GM18499 (cell line): Measurements from ENCODE around the gene OTOA.
"Not testable (repeated sequence)": the region's sequence is repeated elsewhere in the genome, so short reads cannot be mapped to it uniquely, and the experiment has no call there.

Experiments used
- ATAC-seq: cut with Tn5 transposase; IDR thresholded peaks from one replicate; pipeline ENCODE4 v1.9.1; 2021; ENCODE audit warnings: moderate number of reproducible peaks; ENCODE audit not compliant: insufficient read depth, unreplicated experiment

The OTOA gene

DNA sequence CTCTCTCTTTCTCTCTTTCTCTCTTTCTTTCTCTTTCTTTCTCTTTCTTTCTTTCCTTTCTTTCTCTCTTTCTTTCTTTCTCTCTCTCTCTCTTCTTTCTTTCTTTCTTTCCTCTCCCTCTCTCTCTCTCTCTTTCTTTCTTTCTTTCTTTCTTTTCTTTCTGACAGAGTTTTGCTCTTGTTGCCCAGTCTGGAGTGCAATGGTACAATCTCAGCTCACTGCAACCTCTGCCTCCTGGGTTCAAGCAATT is 50.5 kb downstream of the OTOA start:
- ATAC-seq = not testable (repeated sequence)

DNA sequence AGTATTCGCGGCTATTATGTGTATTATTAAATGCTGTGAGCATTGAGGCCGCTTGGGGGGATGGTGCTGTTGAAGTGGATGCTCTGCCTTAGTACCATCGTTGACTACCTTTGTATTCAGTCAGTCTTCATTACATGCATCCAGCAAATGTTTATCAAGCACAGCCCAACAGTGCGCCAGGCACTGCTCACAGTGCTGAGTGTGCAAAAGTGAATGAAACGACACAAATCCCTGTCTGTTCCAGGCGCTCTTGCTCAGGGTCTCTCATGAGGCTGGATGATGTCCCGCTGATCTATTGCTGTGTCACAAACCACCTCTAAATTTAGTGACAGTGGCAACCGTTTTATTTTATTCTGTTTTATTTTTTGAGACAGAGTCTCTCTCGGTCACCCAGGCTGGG is 53.8 kb downstream of the OTOA start:
- ATAC-seq = no peak

GRCh38 chr16:21719283-21719682 is 55.5 kb downstream of the OTOA start:
- ATAC-seq = no peak

DNA sequence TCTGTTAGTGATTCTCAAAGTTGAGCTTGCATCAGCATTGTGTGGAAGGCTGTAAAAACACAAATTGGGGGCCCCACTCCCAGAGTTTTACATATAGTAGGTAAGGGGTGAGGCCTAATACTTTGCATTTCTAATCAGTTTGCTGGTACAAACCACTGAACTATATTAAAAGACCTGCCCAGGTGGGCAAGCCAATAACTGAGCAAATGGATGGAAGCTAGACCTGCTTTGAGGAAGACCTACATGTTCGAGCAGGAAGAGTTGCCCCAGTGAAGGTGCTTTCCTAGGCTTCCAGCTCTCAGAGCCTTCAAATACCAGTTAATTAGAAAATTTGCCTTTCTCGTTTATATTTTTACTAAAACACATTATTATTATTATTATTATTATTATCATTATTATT is 56.8 kb downstream of the OTOA start:
- no peak for ATAC-seq

DNA sequence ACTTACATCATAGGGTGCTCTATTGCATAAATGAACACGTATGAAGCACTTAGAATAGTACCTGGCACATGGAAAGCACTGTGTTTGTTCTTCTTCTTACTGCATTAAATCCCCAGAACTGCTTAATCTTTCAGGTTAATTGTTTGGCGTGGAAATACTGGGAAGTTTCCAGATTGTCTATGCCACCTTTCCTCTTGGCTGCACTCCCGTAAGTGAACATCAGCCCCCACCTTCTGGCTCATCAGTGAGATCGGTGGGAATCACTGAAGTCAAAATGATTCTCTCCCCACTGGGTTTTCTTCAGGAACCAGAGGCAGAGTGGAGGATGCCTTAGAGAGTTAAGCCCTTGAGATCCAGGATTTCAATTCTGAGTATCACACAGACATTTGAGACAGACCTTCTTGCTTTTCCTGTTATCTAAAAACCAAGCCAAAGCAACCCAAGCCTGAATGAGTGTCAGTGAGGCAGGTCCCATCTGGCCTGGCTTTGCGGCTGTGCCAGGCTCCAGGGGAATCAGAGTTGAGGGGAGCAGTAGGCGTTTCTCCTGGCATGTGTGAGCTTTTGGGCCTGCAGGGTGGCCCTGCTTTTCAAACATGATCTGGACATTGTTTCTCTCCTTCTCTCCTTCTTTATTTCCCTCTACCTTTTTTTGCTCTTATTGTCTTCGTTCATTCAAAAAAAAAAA is 59.1 kb downstream of the OTOA start:
- ATAC-seq = no peak

GRCh38 chr16:21723532-21723931 is 59.8 kb downstream of the OTOA start:
- ATAC-seq = no peak

DNA sequence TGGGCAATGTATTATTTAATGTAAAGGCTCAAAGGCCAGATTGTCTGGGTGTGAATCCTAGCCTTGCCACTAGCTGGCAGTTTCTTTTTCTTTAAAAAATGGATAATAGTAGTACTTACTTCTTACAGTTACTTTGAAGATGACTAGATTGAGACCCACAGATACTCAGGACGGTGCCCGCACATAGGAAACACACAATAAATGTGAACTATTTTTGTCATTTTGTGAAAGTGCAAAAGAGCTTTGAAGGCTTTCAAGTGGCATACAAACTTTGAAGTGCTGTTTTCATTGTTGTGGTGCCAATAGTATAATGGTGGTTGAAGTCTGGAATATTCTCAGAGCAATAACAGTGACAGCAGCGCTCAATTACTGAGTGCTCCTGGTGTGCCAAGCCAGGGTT is 63.6 kb downstream of the OTOA start:
- no peak for ATAC-seq

DNA sequence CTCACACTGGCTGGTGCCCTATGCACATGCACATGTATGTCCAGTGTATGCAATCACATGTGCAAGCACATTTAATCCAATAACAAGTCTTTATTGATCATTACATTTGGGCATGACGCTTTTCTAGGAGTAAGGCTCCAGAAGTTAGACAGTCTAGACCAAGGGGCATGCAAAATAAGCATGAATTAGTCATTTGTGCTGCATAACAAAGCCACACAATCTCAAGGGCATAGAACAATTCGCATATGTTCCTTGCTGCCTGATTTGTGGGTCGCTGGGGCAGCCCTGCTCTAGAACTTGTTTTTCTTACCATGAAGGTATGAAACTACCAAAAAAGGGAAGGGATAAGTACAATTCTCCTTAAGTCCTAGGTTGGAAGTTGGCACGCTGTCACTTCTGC is 67.5 kb downstream of the OTOA start:
- ATAC-seq = not testable (repeated sequence)

DNA sequence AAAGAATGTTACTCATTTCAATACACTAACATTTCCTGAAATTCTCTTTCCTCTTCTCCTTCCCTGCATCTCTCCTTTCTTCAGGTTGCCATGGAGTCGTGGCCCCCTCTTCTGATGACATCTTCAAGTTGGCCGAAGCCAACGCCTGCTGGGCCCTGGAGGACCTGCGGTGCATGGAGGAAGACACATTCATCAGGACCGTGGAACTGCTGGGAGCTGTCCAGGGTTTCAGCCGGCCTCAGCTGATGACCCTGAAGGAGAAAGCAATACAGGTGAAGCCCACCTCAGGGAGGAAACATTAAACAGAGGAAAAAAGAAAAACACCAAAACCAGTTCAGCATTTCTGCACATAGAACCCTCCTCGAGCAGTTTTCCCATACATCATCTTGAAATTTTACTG is 76.9 kb downstream of the OTOA start:
- not testable (repeated sequence) for ATAC-seq

DNA sequence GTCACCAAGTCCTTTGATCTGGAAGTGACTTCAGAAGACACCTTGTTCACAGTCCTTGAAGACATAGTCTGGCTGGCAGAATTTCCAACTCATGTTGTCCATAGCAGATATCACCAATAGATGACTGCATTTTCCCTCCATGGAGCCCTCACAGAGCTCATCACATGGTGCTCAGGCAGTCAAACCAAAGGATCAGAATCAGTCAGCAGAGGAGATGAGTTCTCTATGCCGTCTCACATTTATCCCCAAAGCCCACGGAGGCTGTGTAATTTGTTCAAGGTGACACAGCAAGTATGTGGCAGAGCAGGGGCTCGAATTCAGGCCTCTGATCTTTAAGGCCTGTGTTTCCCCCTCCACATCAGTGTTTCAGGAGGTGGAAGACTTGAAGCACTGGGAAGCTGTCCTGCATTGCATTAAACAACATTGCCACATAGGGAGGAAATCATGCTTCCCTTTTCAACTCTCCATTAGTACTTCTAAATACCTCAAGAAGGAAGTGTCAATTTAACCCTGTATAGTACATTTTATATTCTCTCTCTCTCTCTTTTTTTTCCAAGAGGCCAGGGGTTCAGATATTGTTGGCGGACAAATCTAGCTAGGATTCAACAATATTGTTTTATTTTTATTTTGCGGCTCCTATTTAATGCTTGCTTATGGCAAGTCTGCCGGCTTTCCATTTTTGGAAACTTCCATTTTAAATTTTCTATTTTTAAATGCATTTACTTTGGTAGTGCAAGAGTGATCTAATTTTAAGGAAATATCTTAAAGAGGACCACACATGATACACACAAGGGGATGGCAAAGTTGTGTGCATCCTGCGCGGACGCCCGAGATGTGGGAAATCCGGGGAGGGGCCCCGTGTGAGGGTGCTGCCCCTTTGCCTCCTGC is 92.7 kb downstream of the OTOA start:
- not testable (repeated sequence) for ATAC-seq

- ATAC-seq = not testable (repeated sequence)
Observed at GRCh38 chr16:21757080-21757671, 93.4 kb downstream of the OTOA start.

GRCh38 chr16:21768280-21768679 is 104.5 kb downstream of the OTOA start:
- not testable (repeated sequence) for ATAC-seq

GRCh38 chr16:21768810-21769209 is 105.0 kb downstream of the OTOA start:
- not testable (repeated sequence) for ATAC-seq

- not testable (repeated sequence) for ATAC-seq
Observed at GRCh38 chr16:21769284-21769683, 105.5 kb downstream of the OTOA start.

DNA sequence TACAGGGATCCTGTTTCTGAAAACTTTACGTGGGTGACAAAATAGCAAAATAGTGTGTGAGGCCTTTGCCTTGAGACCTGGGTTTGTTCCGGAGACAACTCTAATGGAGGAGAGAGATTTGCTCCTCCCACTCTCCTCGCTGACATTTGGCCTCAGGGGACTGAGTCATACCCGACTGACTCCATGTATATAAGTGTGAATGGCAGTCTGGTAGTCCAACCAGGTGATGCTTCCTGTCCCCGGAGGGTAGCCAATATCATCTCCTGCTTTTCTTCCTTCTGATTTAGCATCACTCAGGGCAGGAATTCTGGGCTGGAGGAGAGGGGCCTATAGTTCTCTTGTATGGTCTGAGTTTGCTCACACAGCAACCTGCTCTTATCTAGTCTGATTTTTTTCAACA is 106.8 kb downstream of the OTOA start:
- ATAC-seq = not testable (repeated sequence)

DNA sequence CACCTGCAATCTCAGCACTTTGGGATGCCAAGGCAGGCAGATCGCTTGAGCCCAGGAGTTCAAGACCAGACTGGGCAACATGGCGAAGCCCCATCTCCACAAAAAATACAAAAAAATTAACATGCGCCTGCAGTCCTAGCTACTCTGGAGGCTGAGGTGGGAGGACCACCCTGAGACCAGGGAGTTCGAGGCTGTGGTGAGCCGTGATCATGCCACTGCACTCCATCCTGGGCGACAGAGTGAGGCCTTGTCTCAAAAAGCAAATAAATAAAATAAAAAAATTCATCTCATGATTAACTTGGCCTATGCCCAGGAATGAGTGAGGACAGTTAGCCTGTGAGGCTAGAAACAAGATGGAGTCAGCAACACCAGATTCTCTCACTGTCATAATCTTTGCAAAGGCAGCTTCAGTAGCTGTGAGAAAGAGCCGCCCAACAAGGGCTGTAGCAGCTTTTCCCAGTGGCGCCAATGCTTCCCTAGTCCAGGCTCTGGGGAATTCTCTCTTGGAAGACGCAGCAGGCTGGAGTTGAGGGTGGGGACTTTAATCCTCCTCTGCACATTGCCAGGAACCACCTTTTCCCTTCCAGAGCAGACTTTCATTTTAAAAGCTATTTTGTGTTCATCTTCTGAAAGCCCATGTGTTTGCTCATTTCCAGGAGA is 108.9 kb downstream of the OTOA start:
- not testable (repeated sequence) for ATAC-seq

GRCh38 chr16:21773207-21773553 is 109.4 kb downstream of the OTOA start:
- not testable (repeated sequence) for ATAC-seq

GRCh38 chr16:21780525-21780924 is 116.8 kb downstream of the OTOA start:
- not testable (repeated sequence) for ATAC-seq

DNA sequence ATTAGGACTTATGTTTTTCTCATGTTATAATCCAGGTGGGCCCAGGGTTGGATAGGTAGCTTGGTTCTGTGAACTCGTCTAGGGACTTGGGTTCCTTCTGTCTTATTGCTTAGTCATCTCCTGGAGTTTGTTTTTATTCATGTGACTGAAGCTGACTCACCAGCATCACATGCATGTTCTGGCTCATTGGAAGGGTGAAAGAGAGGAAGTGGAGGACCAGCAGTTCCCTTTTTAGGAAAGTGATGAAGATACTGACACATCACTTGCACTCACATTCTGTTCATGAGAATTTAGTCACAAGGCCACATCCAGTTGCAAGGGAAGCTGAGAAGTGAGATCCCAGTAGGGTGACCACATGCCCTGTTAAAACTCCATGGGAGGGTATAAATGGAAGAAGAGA is 126.7 kb downstream of the OTOA start:
- ATAC-seq = not testable (repeated sequence)

DNA sequence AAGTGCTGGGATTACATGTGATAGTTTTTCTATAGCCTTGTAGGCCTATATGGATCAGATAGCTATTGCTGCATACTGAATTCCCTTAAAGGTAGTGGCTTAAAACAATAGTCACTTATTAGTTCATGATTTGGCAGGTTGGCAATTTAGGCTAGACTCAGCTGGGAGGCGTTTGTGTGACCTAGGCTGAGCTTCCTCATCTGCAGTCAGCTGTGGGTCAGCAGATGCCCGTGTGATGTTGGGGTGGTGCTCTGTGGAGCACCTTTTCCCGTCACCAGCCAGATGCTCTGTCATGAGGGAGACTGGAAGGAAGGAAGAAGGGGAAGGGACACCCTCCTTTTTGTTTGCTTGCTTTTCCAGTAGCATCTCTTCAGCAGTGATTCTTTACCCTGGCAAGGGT is 129.5 kb downstream of the OTOA start:
- ATAC-seq = not testable (repeated sequence)

- not testable (repeated sequence) for ATAC-seq
Observed at GRCh38 chr16:21798601-21799000, 134.8 kb downstream of the OTOA start.
